Measurements from ENCODE around the gene PCDHGC4.

Gene PCDHGC4

GRCh38 chr5:141483902-141484301 is 928 bp upstream of the PCDHGC4 start:
- TF ChIP-seq CTCF (IDR thresholded peaks at IDR 0.05; ENCODE audit: insufficient read depth, low read depth, low read length, missing control alignments), result no peak
- no peak overlapping the region for H3K4me3 ChIP-seq (ENCODE audit: low read depth, low read length)
- DNase-seq (ENCODE audit: low read depth), result no peak

- peak overlapping the region; percentile 9 for H3K4me3 ChIP-seq (ENCODE audit: low read depth, low read length)
- no peak for DNase-seq (ENCODE audit: low read depth)
- TF ChIP-seq CTCF (IDR thresholded peaks at IDR 0.05; ENCODE audit: insufficient read depth, low read depth, low read length, missing control alignments), result no peak
Measured at GRCh38 chr5:141484310-141484640, 555 bp upstream of the PCDHGC4 start.

GRCh38 chr5:141485321-141486055 is 658 bp downstream of the PCDHGC4 start:
- no peak overlapping the region for H3K4me3 ChIP-seq (ENCODE audit: low read depth, low read length)
- no peak for DNase-seq (ENCODE audit: low read depth)
- no peak for TF ChIP-seq CTCF (IDR thresholded peaks at IDR 0.05; ENCODE audit: insufficient read depth, low read depth, low read length, missing control alignments)

GRCh38 chr5:141486091-141486490 is 1.3 kb downstream of the PCDHGC4 start:
- no peak overlapping the region for H3K4me3 ChIP-seq (ENCODE audit: low read depth, low read length)
- TF ChIP-seq CTCF (IDR thresholded peaks at IDR 0.05; ENCODE audit: insufficient read depth, low read depth, low read length, missing control alignments), result no peak
- no peak for DNase-seq (ENCODE audit: low read depth)

GRCh38 chr5:141487131-141487530 is 2.3 kb downstream of the PCDHGC4 start:
- H3K4me3 ChIP-seq (ENCODE audit: low read depth, low read length), result no peak overlapping the region
- no peak for TF ChIP-seq CTCF (IDR thresholded peaks at IDR 0.05; ENCODE audit: insufficient read depth, low read depth, low read length, missing control alignments)
- no peak for DNase-seq (ENCODE audit: low read depth)

GRCh38 chr5:141488591-141489561 is 4.0 kb downstream of the PCDHGC4 start, which contains the start of gene PCDHGC5:
PCDHGC5 (plus strand) TSS chr5:141489081; CDS start chr5:141489241, 160 bp downstream.
- TF ChIP-seq CTCF (IDR thresholded peaks at IDR 0.05; ENCODE audit: insufficient read depth, low read depth, low read length, missing control alignments), result no peak

More at GRCh38 chr5:141488591-141489561, 4.0 kb downstream of the PCDHGC4 start, which contains the start of gene PCDHGC5:
- DNase-seq (ENCODE audit: low read depth), result no peak
- H3K4me3 ChIP-seq (ENCODE audit: low read depth, low read length), result no peak within 1 kb of the TSS
